K562 treated with DMSO at 1 percent for 12 hours (cell line): ENCODE measurements around the gene MBNL1. TPM values are rescaled to one million over a fixed set of nuclear protein-coding genes. Genes with fewer than 3 reads are reported as not detected.

Experiments
- total RNA-seq: library from RNA; unstranded; fragments of 300-600 nt; gene quantifications from 2 replicates; pipeline ENCODE4 v1.2.3, GENCODE V29; 2022; ENCODE audit not compliant: insufficient read depth

The MBNL1 gene, protein sequence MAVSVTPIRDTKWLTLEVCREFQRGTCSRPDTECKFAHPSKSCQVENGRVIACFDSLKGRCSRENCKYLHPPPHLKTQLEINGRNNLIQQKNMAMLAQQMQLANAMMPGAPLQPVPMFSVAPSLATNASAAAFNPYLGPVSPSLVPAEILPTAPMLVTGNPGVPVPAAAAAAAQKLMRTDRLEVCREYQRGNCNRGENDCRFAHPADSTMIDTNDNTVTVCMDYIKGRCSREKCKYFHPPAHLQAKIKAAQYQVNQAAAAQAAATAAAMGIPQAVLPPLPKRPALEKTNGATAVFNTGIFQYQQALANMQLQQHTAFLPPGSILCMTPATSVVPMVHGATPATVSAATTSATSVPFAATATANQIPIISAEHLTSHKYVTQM
- 12.2 and 106 TPM in 2 replicates for total RNA-seq

DNA sequence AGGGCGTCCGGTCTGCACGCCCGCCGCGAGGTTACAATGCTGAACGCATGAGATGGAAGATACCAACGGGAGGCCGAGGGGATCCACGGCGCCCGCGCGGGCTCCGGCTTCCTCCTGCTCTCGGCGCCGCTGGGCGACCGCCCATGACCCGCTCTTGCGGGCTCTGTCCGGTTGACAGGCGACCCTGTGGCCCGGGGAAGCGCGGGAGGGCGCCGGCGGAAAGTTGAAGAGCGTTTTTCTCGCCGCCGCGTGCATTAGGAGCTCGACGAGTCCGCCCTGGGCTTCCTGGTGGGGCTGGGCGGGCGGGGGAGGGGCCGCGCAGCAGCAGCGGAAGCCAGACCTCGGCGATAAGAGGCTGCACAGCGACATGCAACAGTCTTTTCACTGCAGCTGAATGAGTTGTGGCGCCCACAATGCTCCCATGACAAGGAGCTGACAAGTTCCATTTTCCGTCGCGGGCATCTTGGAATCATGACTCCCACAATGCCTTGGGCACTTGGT, at the start of gene MBNL1:
MBNL1 (plus strand) TSS at position 375 of the 501 bp plus-strand sequence. CDS start 31,265 bp downstream, outside the sequence.

